ENCODE measurements around the gene SPATS2L. TPM values are rescaled to one million over a fixed set of nuclear protein-coding genes. Genes with fewer than 3 reads are reported as not detected.
A peak's percentile ranks its signal among the peaks of the same experiment; 100 is the strongest.

The SPATS2L gene
- total RNA-seq, 1 donor from 2014 or later, result 92.7 TPM

DNA sequence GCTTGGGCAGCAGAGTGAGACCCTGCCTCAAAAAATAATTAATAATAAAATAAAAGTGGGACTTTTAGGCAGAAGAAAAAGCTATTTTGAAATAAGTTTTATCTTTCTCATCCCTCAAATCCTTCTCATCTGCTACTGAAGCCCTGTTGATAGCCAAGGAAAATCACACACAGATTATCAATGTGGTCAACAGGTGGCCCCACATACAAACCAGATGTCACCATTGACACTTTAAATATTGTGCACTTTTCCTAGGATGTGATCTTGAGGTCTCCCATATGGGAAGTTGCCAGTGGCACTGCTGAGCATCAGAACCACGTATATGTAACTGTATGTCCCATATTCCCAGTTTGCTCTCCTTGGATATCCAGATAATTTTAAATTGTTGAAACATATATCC lies 138.8 kb downstream of the SPATS2L start:
- no peaks in the 10 kb centered on the region for H3K9me3 ChIP-seq
- H3K27ac ChIP-seq, result no peak overlapping the region
- H3K36me3 ChIP-seq, result peaks cover 22% of the 10 kb centered on the region
- DNase-seq (no peak), ATAC-seq (no peak)
- H3K4me3 ChIP-seq, result no peak overlapping the region
- intact Hi-C loops (cut with DNase I), result no loop called here
- no peaks in the 10 kb centered on the region for H3K4me1 ChIP-seq
- no peak for TF ChIP-seq CTCF (IDR thresholded peaks at IDR 0.05)
- H3K27me3 ChIP-seq, result no peaks in the 10 kb centered on the region

DNA sequence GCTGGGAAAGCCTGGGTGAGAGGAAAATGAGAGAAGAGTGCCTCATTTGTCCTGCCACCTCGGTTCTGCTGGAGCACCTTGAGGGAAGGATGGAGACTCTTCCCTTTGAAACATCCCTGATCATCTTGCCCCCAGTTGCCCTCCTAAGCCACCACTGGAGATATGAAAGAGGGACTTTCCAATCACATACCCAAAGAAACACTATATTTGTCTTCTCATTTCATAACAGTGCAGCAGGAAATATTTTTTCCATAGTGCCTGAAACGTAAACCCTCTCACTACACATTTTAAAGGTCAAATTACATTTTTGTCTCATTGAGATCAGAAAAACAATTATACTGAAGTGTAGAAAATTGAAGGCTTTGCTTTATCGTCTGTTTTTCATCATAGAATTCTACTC lies 140.1 kb downstream of the SPATS2L start:
- Histone ChIP-seq H3K4me1 (no peaks in the 10 kb centered on the region), H3K27me3 (no peaks in the 10 kb centered on the region), H3K4me3 (no peak overlapping the region), H3K27ac (no peak overlapping the region), H3K36me3 (peaks cover 10% of the 10 kb centered on the region), H3K9me3 (no peaks in the 10 kb centered on the region)
- no peak for DNase-seq
- intact Hi-C loops (cut with DNase I), result no loop called here
- ATAC-seq, result no peak
- no peak for TF ChIP-seq CTCF (IDR thresholded peaks at IDR 0.05)

DNA sequence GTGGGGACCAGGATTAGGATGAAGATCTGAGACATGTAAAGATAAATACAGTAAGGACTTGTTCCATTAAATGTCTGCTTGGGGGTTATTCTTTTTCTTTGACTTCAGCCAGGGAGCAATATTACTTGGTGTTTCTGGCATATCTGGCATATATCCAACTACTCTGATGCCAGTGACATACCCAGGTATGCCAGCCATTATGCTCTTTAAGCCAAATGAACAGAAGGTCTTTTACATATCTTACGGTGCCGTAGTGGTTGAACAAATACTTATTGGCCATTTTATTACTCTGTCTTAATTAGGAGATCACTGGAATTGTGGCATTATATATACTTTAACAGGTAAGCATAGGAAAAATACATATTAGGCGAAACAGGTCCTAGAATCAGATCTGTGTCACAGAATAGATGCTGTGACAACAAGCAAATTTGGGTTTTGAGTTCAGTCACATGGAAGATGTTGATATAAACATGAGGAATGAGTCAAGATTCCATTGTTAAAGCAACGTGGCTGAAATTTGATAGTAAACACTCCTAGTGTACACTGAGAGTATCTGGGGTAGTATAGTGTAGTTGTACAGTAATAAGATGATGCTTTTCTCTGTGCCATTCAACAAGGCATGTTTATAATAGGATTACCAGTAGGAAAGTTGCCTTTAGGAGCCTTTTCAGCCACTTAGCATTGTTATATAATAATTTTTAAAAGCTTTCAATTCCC lies 140.8 kb downstream of the SPATS2L start:
- no peaks in the 10 kb centered on the region for H3K9me3 ChIP-seq
- H3K27ac ChIP-seq, result no peak overlapping the region
- no peaks in the 10 kb centered on the region for H3K4me1 ChIP-seq
- H3K36me3 ChIP-seq, result peaks cover 4% of the 10 kb centered on the region
- H3K4me3 ChIP-seq, result no peak overlapping the region
- H3K27me3 ChIP-seq, result no peaks in the 10 kb centered on the region
- no peak for TF ChIP-seq CTCF (IDR thresholded peaks at IDR 0.05)
- intact Hi-C loops (cut with DNase I), result no loop called here
- DNase-seq (no peak), ATAC-seq (no peak)

- ATAC-seq (no peak), DNase-seq (no peak)
- no peaks in the 10 kb centered on the region for H3K4me1 ChIP-seq
- intact Hi-C loops (cut with DNase I), result no loop called here
- no peaks in the 10 kb centered on the region for H3K9me3 ChIP-seq
- H3K36me3 ChIP-seq, result peaks cover 4% of the 10 kb centered on the region
- H3K4me3 ChIP-seq, result no peak overlapping the region
- TF ChIP-seq CTCF (IDR thresholded peaks at IDR 0.05), result no peak
- no peak overlapping the region for H3K27ac ChIP-seq
- H3K27me3 ChIP-seq, result no peaks in the 10 kb centered on the region
Observed at GRCh38 chr2:200448455-200448854, 142.0 kb downstream of the SPATS2L start.

- intact Hi-C loops (cut with DNase I), result no loop called here
- Histone ChIP-seq H3K9me3 (no peaks in the 10 kb centered on the region), H3K4me3 (no peak overlapping the region), H3K4me1 (no peaks in the 10 kb centered on the region), H3K27ac (no peak overlapping the region), H3K36me3 (peaks cover 5% of the 10 kb centered on the region), H3K27me3 (no peaks in the 10 kb centered on the region)
- ATAC-seq, result no peak
- no peak for DNase-seq
- no peak for TF ChIP-seq CTCF (IDR thresholded peaks at IDR 0.05)
Observed at GRCh38 chr2:200449149-200449548, 142.7 kb downstream of the SPATS2L start.

- ATAC-seq, result peak; percentile 64
- DNase-seq, result no peak
- intact Hi-C loops (cut with DNase I), result no loop called here
Observed at GRCh38 chr2:200450288-200450687, 143.8 kb downstream of the SPATS2L start.

More at GRCh38 chr2:200450288-200450687, 143.8 kb downstream of the SPATS2L start:
- Histone ChIP-seq H3K4me3 (no peak overlapping the region), H3K27ac (no peak overlapping the region), H3K9me3 (no peaks in the 10 kb centered on the region), H3K4me1 (peaks cover 2% of the 10 kb centered on the region), H3K27me3 (no peaks in the 10 kb centered on the region), H3K36me3 (peaks cover 7% of the 10 kb centered on the region)
- TF ChIP-seq CTCF (IDR thresholded peaks at IDR 0.05), result no peak
